Activated T-cell treated with anti-CD3 and anti-CD28 coated beads, Interleukin-2, amount 50 U/mL, for 24 hours (primary cell): ENCODE data around the gene HCFC1R1.

Source experiments
- DNase-seq: peaks from one replicate; pipeline ENCODE4 v3.0.0-alpha.2; 2020
- H3K27ac Mint-ChIP-seq: 2 replicates; pipeline ENCODE4 v1.8.0; 2020; ENCODE audit warnings: mild to moderate bottlenecking, mixed read lengths
- H3K27me3 Mint-ChIP-seq: 2 replicates; pipeline ENCODE4 v1.8.0; 2020; ENCODE audit warnings: mixed read lengths
- H3K36me3 Mint-ChIP-seq: 2 replicates; pipeline ENCODE4 v1.8.0; 2020; ENCODE audit warnings: low read depth, mixed read lengths
- H3K4me1 Mint-ChIP-seq: 2 replicates; pipeline ENCODE4 v1.8.0; 2020; ENCODE audit warnings: low read depth, mixed read lengths
- H3K4me3 Mint-ChIP-seq: 2 replicates; pipeline ENCODE4 v1.8.0; 2020; ENCODE audit warnings: mild to moderate bottlenecking, moderate library complexity, mixed read lengths
- H3K9me3 Mint-ChIP-seq: 2 replicates; pipeline ENCODE4 v1.8.0; 2020; ENCODE audit warnings: mixed read lengths

The HCFC1R1 gene

GRCh38 chr16:3050487-3050886 is 26.7 kb upstream of the HCFC1R1 start:
- Mint-ChIP-seq H3K36me3 (peaks cover 17% of the 10 kb centered on the region), H3K4me3 (no peak overlapping the region), H3K27ac (no peak overlapping the region), H3K4me1 (peaks cover 33% of the 10 kb centered on the region), H3K9me3 (no peaks in the 10 kb centered on the region), H3K27me3 (peaks cover 21% of the 10 kb centered on the region)
- no peak for DNase-seq

DNA sequence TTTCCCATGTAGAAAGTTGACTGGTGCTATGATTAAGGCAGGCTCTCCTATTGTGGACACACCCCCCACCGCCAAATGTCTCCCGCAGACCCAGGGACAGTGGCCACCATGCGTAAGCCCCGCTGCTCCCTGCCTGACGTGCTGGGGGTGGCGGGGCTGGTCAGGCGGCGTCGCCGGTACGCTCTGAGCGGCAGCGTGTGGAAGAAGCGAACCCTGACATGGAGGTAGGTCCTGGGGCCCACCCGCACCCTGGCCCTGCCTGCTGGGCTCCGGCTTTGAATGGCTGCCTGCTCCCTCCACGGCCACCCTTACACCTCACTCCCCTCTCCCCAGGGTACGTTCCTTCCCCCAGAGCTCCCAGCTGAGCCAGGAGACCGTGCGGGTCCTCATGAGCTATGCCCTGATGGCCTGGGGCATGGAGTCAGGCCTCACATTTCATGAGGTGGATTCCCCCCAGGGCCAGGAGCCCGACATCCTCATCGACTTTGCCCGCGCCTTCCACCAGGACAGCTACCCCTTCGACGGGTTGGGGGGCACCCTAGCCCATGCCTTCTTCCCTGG is 26.3 kb upstream of the HCFC1R1 start:
- Mint-ChIP-seq H3K27ac (no peak overlapping the region), H3K4me1 (peaks cover 32% of the 10 kb centered on the region), H3K36me3 (peaks cover 12% of the 10 kb centered on the region), H3K4me3 (no peak overlapping the region), H3K27me3 (peaks cover 26% of the 10 kb centered on the region), H3K9me3 (no peaks in the 10 kb centered on the region)
- no peak for DNase-seq

DNA sequence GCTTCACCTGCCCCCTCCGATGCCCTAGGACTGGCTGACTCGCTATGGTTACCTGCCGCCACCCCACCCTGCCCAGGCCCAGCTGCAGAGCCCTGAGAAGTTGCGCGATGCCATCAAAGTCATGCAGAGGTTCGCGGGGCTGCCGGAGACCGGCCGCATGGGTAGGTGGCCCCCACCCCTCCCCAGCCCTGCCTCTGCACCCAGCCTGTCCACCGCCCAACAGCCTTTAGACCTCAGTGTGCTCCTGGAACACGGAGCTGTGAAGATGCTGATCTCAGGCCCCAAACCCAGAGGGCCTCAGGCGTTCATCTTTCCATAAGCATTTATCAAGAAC is 23.6 kb upstream of the HCFC1R1 start:
- H3K4me3 Mint-ChIP-seq: no peak overlapping the region
- no peaks in the 10 kb centered on the region for H3K36me3 Mint-ChIP-seq

GRCh38 chr16:3046641-3047386 is 23.1 kb upstream of the HCFC1R1 start:
- Mint-ChIP-seq H3K27ac (no peak overlapping the region), H3K27me3 (peaks cover 56% of the 10 kb centered on the region), H3K9me3 (no peaks in the 10 kb centered on the region), H3K4me3 (peak overlapping the region; percentile 36), H3K36me3 (no peaks in the 10 kb centered on the region), H3K4me1 (peaks cover 20% of the 10 kb centered on the region)
- no peak for DNase-seq

More for the DNA sequence above, 23.6 kb upstream of the HCFC1R1 start:
- Mint-ChIP-seq H3K9me3 (no peaks in the 10 kb centered on the region), H3K27me3 (peaks cover 53% of the 10 kb centered on the region), H3K27ac (no peak overlapping the region), H3K4me1 (peaks cover 23% of the 10 kb centered on the region)
- DNase-seq: no peak

DNA sequence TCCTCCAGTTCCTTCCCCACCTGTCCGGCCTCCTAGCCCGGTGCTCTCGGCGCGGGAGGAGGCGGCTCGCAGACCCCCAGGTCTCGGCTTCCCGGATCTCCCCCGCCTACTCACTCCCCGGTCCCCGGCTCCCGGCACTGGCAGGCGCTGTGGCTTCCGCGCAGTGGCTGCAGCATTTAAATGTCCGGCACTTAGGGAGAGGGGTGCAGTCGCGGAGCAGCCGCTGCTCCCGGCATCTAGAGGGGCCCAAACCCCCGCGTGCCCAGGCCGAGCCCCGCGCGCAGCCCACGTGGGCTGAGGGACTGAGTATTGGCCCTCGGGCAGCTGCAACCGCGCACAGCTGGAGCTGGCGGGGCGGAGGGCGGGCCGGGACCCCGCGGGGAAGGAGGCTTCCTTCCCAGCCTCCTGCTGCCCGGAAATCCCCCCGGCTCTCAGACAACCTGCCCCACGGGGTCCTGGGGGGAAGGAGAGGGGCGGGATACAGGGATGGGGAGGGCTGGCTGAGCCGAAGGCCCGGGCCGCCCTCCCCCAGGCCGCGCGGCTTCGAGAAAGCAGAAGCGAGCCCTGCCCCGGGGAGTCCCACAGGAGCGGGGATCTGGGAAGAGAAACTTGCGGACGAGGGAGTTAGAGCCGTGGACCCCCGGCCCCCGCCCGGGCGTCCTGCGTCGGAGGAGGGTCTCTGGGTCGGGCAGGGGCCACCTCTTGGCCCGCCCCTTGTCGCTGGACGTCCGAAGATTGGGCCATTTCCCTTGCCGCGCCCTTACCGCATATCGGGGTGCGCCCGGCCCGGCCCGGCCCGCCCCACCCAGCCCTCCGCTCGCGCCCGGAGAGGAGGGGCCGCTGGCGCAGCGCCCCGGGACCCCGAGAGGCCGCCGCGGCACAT is 22.3 kb upstream of the HCFC1R1 start, which contains the start of gene MMP25:
Gene MMP25 (plus strand): TSS at position 804 of the 883 bp plus-strand sequence. CDS start 357 bp downstream, outside the sequence.
- DNase-seq: peak; percentile 55
- H3K4me1 Mint-ChIP-seq: peaks cover 16% of the 10 kb centered on the region
- H3K9me3 Mint-ChIP-seq: no peaks in the 10 kb centered on the region
- H3K4me3 Mint-ChIP-seq: peak within 1 kb of the TSS; percentile 68
- peak within 1 kb of the TSS; percentile 22 for H3K27ac Mint-ChIP-seq
- no peaks in the 10 kb centered on the region for H3K36me3 Mint-ChIP-seq
- H3K27me3 Mint-ChIP-seq: peaks cover 63% of the 10 kb centered on the region

- Mint-ChIP-seq H3K27ac (no peak overlapping the region), H3K4me3 (peak overlapping the region; percentile 68), H3K9me3 (no peaks in the 10 kb centered on the region), H3K36me3 (no peaks in the 10 kb centered on the region), H3K4me1 (peaks cover 16% of the 10 kb centered on the region), H3K27me3 (peaks cover 75% of the 10 kb centered on the region)
- DNase-seq: no peak
Observed at GRCh38 chr16:3044708-3045107, 21.0 kb upstream of the HCFC1R1 start.

DNA sequence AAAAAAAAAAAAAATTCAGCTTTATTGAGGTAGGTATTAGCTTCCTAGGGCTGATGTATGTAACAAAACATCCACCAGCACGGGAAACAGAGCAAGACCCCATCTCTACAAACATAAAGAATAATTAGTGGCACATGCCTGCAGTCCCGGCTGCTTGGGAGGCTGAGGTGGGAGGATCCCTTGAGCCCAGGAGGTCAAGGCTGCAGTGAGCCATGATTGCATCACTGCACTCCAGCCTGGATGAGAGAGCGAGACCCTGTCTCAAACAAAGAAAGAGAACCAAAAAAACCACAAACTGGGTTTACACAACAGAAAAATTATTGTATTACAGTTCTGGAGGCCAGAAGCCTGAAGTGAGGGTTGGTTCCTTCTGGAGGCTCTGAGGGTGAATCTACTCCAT is 18.6 kb upstream of the HCFC1R1 start:
- Mint-ChIP-seq H3K9me3 (no peaks in the 10 kb centered on the region), H3K4me3 (no peak overlapping the region), H3K27me3 (peaks cover 86% of the 10 kb centered on the region), H3K36me3 (no peaks in the 10 kb centered on the region), H3K4me1 (peaks cover 13% of the 10 kb centered on the region), H3K27ac (no peak overlapping the region)
- no peak for DNase-seq

- DNase-seq: no peak
Observed at GRCh38 chr16:3038896-3039295, 15.2 kb upstream of the HCFC1R1 start.

DNA sequence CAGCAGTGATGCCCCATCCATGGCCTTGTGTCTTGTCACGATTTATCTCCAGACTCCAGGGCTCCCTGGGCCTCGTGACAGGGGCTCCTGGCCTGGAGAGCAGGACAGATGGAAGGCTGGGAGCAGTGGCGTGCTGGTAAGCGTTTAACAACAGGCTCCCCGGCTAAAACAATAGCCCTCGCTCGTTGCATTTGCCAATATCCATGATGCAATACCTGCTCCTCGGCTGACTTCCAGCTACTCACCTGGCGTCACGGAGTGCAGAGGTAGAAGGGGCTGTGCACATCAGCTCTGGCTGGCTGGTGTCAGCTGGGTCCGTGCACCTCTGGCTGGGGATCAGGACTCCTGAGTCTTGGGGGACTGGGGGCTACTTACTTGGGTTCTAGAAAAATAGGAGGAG is 14.5 kb upstream of the HCFC1R1 start:
- H3K4me3 Mint-ChIP-seq: no peak overlapping the region

More at GRCh38 chr16:3038896-3039295, 15.2 kb upstream of the HCFC1R1 start:
- H3K36me3 Mint-ChIP-seq: no peaks in the 10 kb centered on the region
- no peaks in the 10 kb centered on the region for H3K9me3 Mint-ChIP-seq
- H3K27ac Mint-ChIP-seq: no peak overlapping the region
- peaks cover 11% of the 10 kb centered on the region for H3K4me1 Mint-ChIP-seq
- no peak overlapping the region for H3K4me3 Mint-ChIP-seq
- H3K27me3 Mint-ChIP-seq: peaks cover 89% of the 10 kb centered on the region

GRCh38 chr16:3036726-3037315 is 13.1 kb upstream of the HCFC1R1 start, which contains the start of gene BICDL2:
BICDL2 (minus strand) TSS chr16:3036944; CDS start chr16:3035496, 1,448 bp downstream.
- H3K36me3 Mint-ChIP-seq: no peaks in the 10 kb centered on the region
- H3K4me3 Mint-ChIP-seq: no peak within 1 kb of the TSS
- no peak for DNase-seq
- H3K27ac Mint-ChIP-seq: no peak within 1 kb of the TSS
- no peaks in the 10 kb centered on the region for H3K9me3 Mint-ChIP-seq
- peaks cover 11% of the 10 kb centered on the region for H3K4me1 Mint-ChIP-seq
- peaks cover 90% of the 10 kb centered on the region for H3K27me3 Mint-ChIP-seq

More for the DNA sequence above, 14.5 kb upstream of the HCFC1R1 start:
- Mint-ChIP-seq H3K36me3 (no peaks in the 10 kb centered on the region), H3K4me1 (peaks cover 11% of the 10 kb centered on the region), H3K9me3 (no peaks in the 10 kb centered on the region), H3K27me3 (peaks cover 89% of the 10 kb centered on the region), H3K27ac (no peak overlapping the region)
- DNase-seq: no peak

- peaks cover 11% of the 10 kb centered on the region for H3K4me1 Mint-ChIP-seq
- no peaks in the 10 kb centered on the region for H3K36me3 Mint-ChIP-seq
- no peak for DNase-seq
- no peak overlapping the region for H3K27ac Mint-ChIP-seq
- no peaks in the 10 kb centered on the region for H3K9me3 Mint-ChIP-seq
- H3K4me3 Mint-ChIP-seq: no peak overlapping the region
- H3K27me3 Mint-ChIP-seq: peaks cover 88% of the 10 kb centered on the region
Observed at GRCh38 chr16:3035972-3036725, 12.4 kb upstream of the HCFC1R1 start.

DNA sequence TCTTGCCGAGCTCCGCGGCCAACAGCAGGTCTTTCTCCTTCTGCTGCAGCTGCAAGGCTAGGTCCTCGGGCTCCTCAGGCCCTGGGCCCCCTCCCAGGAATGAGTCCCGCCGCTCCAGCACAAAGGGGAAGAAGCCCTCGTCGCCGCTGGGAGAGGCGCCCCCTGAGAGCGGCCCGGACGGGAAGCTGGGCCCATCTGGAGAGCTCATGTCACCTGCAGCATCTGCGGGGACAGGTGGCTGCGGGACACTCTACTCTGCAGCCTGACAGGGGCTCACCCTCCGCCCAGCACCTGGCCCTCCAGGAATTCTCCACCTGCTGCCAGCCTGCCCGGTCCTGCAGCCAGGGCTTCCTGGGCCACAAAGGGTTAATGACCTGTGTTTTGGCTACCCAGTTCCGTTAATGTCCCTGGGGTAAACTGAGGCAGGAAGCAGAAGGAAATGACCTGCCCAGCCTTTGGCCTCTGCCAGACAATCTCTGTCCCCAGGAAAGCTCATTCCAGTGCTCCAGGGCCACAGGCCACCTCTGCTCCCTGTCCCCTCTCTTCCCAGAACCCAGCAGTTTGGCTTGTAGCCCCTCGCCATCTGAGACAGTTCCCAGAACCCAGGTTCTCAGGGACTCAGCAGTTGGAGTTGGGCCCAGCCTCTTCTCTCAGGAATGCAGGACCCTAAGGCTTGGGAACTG is 11.7 kb upstream of the HCFC1R1 start:
- peaks cover 88% of the 10 kb centered on the region for H3K27me3 Mint-ChIP-seq
- no peaks in the 10 kb centered on the region for H3K36me3 Mint-ChIP-seq
- H3K4me1 Mint-ChIP-seq: peaks cover 11% of the 10 kb centered on the region
- no peak overlapping the region for H3K4me3 Mint-ChIP-seq
- DNase-seq: no peak
- H3K27ac Mint-ChIP-seq: no peak overlapping the region
- no peaks in the 10 kb centered on the region for H3K9me3 Mint-ChIP-seq

- Mint-ChIP-seq H3K27me3 (peaks cover 79% of the 10 kb centered on the region), H3K4me3 (no peak overlapping the region)
Observed at GRCh38 chr16:3032624-3033023, 8.9 kb upstream of the HCFC1R1 start.

More at GRCh38 chr16:3032624-3033023, 8.9 kb upstream of the HCFC1R1 start:
- H3K9me3 Mint-ChIP-seq: no peaks in the 10 kb centered on the region
- peaks cover 4% of the 10 kb centered on the region for H3K36me3 Mint-ChIP-seq
- no peak for DNase-seq
- no peak overlapping the region for H3K27ac Mint-ChIP-seq
- H3K4me1 Mint-ChIP-seq: peaks cover 25% of the 10 kb centered on the region
